A549 (cell line): ENCODE results near the gene HDC. TPM values are rescaled to one million over a fixed set of nuclear protein-coding genes. Genes with fewer than 3 reads are reported as not detected.

Experiments used
- ATAC-seq, 2 experiments: fragments of 200-7000 bp in 1 of 2; fragments of >200 bp in 1 of 2; cut with Nextera tagmentation in 1 of 2; cut with Tn5 transposase in 1 of 2; 3 replicates each; pipeline versions ENCODE4 v1.8.0 to v1.9.1; 2018 to 2020; ENCODE audit warnings: mild to moderate bottlenecking in 1 of 2, moderate library complexity in 1 of 2
- CTCF ChIA-PET: fragments of 300-600 bp; sonication (Branson Sonifier 250); formaldehyde crosslinking; extraction: SDS; loops from one replicate; lab custom pipeline; 2021; ENCODE audit warnings: antibody characterized with exemption, inconsistent platforms; lab: Yijun Ruan, JAX
- POLR2A ChIA-PET: fragments of 350-600 bp; formaldehyde crosslinking; extraction: SDS; loops from one replicate; lab custom pipeline; 2021; ENCODE audit warnings: antibody characterized with exemption, inconsistent platforms; lab: Yijun Ruan, JAX
- DNase-seq, 2 experiments: peaks; one replicate each; pipeline versions ENCODE4 v3.0.0 to v3.0.0-alpha.2; 2011 to 2016; ENCODE audit warnings: low read depth in 1 of 2, low spot score in 1 of 2
- FAIRE-seq: peaks from 2 replicates; lab custom pipeline; 2011; peaks lifted over from hg19 to GRCh38; lab: Jason Lieb, UNC
- H3K27ac ChIP-seq, 2 experiments: fragments of >200 bp; sonication (Bioruptor Twin); formaldehyde crosslinking; 3 replicates each; pipeline ENCODE4 v1.5.1; 2016 to 2017
- H3K4me1 ChIP-seq: fragments of >200 bp; sonication (Bioruptor Twin); formaldehyde crosslinking; 3 replicates; pipeline ENCODE4 v1.6.1; 2016
- H3K4me2 ChIP-seq: fragments of >200 bp; sonication (Bioruptor Twin); formaldehyde crosslinking; 3 replicates; pipeline ENCODE4 v1.6.1; 2016
- H3K4me3 ChIP-seq: fragments of >200 bp; sonication (Bioruptor Twin); formaldehyde crosslinking; 3 replicates; pipeline ENCODE4 v1.5.1; 2016
- H3K9me3 ChIP-seq: fragments of >200 bp; sonication (Bioruptor Twin); formaldehyde crosslinking; 3 replicates; pipeline ENCODE4 v1.6.1; 2016
- BCL3 ChIP-seq: fragments of >200 bp; sonication (Bioruptor Twin); formaldehyde crosslinking; IDR thresholded peaks from 3 replicates; pipeline ENCODE4 v1.6.1; 2016
- BHLHE40 ChIP-seq: IDR thresholded peaks from 2 replicates; pipeline ENCODE4 v1.6.1; 2012; ENCODE audit warnings: low read depth, low read length, inconsistent platforms
- CBX2 ChIP-seq: fragments of 200-600 bp; sonication (generic); IDR thresholded peaks from 2 replicates; pipeline ENCODE4 v1.6.1; 2016; ENCODE audit warnings: low read depth, mild to moderate bottlenecking, borderline replicate concordance
- CBX8 ChIP-seq: fragments of 200-600 bp; sonication (generic); IDR thresholded peaks from 2 replicates; pipeline ENCODE4 v1.6.1; 2016
- CHD4 ChIP-seq: fragments of 200-600 bp; sonication (generic); IDR thresholded peaks from 2 replicates; pipeline ENCODE4 v1.6.1; 2016; ENCODE audit warnings: antibody characterized with exemption, mild to moderate bottlenecking, borderline replicate concordance
- EHMT2 ChIP-seq: fragments of 200-600 bp; sonication (generic); IDR thresholded peaks from 2 replicates; pipeline ENCODE4 v1.6.1; 2016; ENCODE audit warnings: antibody characterized with exemption, low read depth, mild to moderate bottlenecking, moderate library complexity
- FOSB ChIP-seq: fragments of 250-450 bp; sonication (Bioruptor Pico); IDR thresholded peaks from 2 replicates; pipeline ENCODE4 v1.5.0; 2020; ENCODE audit warnings: mild to moderate bottlenecking, moderate library complexity
- FOSL2 ChIP-seq, 2 experiments: fragments of 450-650 bp in 1 of 2; fragments of >200 bp in 1 of 2; sonication (Bioruptor Twin) in 1 of 2; formaldehyde crosslinking; IDR thresholded peaks; 2 replicates each; pipeline versions ENCODE4 v1.5.0 to v1.6.1; 2016 to 2020; ENCODE audit warnings: mild to moderate bottlenecking in 1 of 2, moderate library complexity in 1 of 2
- HOXA7 ChIP-seq: fragments of 250-450 bp; sonication (Bioruptor Pico); IDR thresholded peaks from 2 replicates; pipeline ENCODE4 v1.5.0; 2020; ENCODE audit warnings: mild to moderate bottlenecking, moderate library complexity
- RARB ChIP-seq: fragments of 250-450 bp; sonication (Bioruptor Pico); IDR thresholded peaks from 2 replicates; pipeline ENCODE4 v1.8.0; 2021; ENCODE audit warnings: mild to moderate bottlenecking, moderate library complexity
- RCOR1 ChIP-seq: fragments of 150-350 bp; IDR thresholded peaks from 2 replicates; pipeline ENCODE4 v1.6.1; 2014; ENCODE audit warnings: antibody characterized with exemption, low read length, low read depth
- RNF2 ChIP-seq: fragments of 200-600 bp; sonication (generic); IDR thresholded peaks from 2 replicates; pipeline ENCODE4 v1.6.1; 2016; ENCODE audit warnings: low read depth, mild to moderate bottlenecking, antibody characterized with exemption, moderate library complexity, borderline replicate concordance
- SREBF2 ChIP-seq: fragments of 450-650 bp; IDR thresholded peaks from 2 replicates; pipeline ENCODE4 v1.6.1; 2014; ENCODE audit warnings: mild to moderate bottlenecking, moderate library complexity
- TP53 ChIP-seq: fragments of 250-450 bp; sonication (Bioruptor Pico); IDR thresholded peaks from 2 replicates; pipeline ENCODE4 v1.5.0; 2021; ENCODE audit warnings: mild to moderate bottlenecking, moderate library complexity
- ZC3H11A ChIP-seq: fragments of 450-650 bp; IDR thresholded peaks from 2 replicates; pipeline ENCODE4 v1.6.1; 2014; ENCODE audit warnings: antibody characterized with exemption, mild to moderate bottlenecking
- ZFP36 ChIP-seq: fragments of 450-650 bp; IDR thresholded peaks from 2 replicates; pipeline ENCODE4 v1.6.1; 2014; ENCODE audit warnings: borderline replicate concordance; ENCODE audit not compliant: partially characterized antibody
- ZSCAN20 ChIP-seq: fragments of 250-450 bp; sonication (Bioruptor Pico); IDR thresholded peaks from 2 replicates; pipeline ENCODE4 v1.8.0; 2022; ENCODE audit warnings: mild to moderate bottlenecking, moderate library complexity
- WGBS: methylation state at CpG from one replicate; pipeline ENCODE4 v1.1.6; 2017; ENCODE audit errors: missing lambda C conversion rate; 5-methylcytosine and 5-hydroxymethylcytosine counted together
- polyA plus RNA-seq, 4 experiments: library from polyadenylated mRNA; depleted of rRNA in 3 of 4; stranded (reverse); fragments of >200 nt; fragmentation: RNase III in 1 of 4; extraction: RNeasy Plus Mini Kit Qiagen cat#74134 plus additional on column Dnase treatment in 1 of 4; gene quantifications; 2 replicates in 3 of 4; 3 replicates in 1 of 4; pipeline ENCODE4 v1.2.3, GENCODE V29; 2011 to 2017
- TF ChIP-seq, protein P1 (sequence below): IDR thresholded peaks from 2 replicates; pipeline ENCODE4 v1.6.1; 2012; ENCODE audit warnings: low read depth, borderline replicate concordance
- TF ChIP-seq, protein P2 (sequence below): fragments of >200 bp; sonication (Bioruptor Twin); formaldehyde crosslinking; IDR thresholded peaks from 3 replicates; pipeline ENCODE4 v1.5.1; 2016
- TF ChIP-seq, protein P3 (sequence below): fragments of 250-450 bp; sonication (Bioruptor Pico); IDR thresholded peaks from 2 replicates; pipeline ENCODE4 v1.5.0; 2021; ENCODE audit warnings: mild to moderate bottlenecking, moderate library complexity, borderline replicate concordance

The HDC gene
- polyA plus RNA-seq, 2 of the 4 experiments (the other 2 are of a cell fraction), result 0.09 to 0.13 TPM

GRCh38 chr15:50267577-50267976 lies 2.1 kb upstream of the HDC start:
- H3K27ac ChIP-seq, result no peak overlapping the region
- no peaks in the 10 kb centered on the region for H3K9me3 ChIP-seq
- ATAC-seq (no peak), DNase-seq (no peak)
- CTCF ChIA-PET, result interaction anchor here (1.4 kb wide), 1 partner anchor 8 kb away, joined by 5 read pairs; no protein-coding TSS in a partner anchor
- no peaks in the 10 kb centered on the region for H3K4me1 ChIP-seq
- no peak overlapping the region for H3K4me3 ChIP-seq
- TF ChIP-seq FOSL2 (IDR thresholded peaks at IDR 0.05) (no peak), FOSL2 (CRISPR knock-in tag; IDR thresholded peaks at IDR 0.05) (no peak), CBX2 (no peak)
- TF ChIP-seq, protein P1, sequence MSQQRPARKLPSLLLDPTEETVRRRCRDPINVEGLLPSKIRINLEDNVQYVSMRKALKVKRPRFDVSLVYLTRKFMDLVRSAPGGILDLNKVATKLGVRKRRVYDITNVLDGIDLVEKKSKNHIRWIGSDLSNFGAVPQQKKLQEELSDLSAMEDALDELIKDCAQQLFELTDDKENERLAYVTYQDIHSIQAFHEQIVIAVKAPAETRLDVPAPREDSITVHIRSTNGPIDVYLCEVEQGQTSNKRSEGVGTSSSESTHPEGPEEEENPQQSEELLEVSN, result no peak
- TF ChIP-seq, all 56 proteins: peak for 0
- POLR2A ChIA-PET, result no interaction called here
- no peak overlapping the region for H3K4me2 ChIP-seq
- FAIRE-seq, result no peak
- 48% methylated on average over 2 of the region's 2 CpGs for WGBS

- H3K4me2 ChIP-seq, result no peak overlapping the region
- no peak overlapping the region for H3K4me3 ChIP-seq
- no peak for FAIRE-seq
- no peak for ATAC-seq
- TF ChIP-seq RARB (CRISPR knock-in tag) (no peak), RCOR1 (no peak)
- TF ChIP-seq, all 56 proteins: peak for 0
- no peak for DNase-seq
- H3K9me3 ChIP-seq, result no peaks in the 10 kb centered on the region
- H3K4me1 ChIP-seq, result peaks cover 16% of the 10 kb centered on the region
- H3K27ac ChIP-seq, result no peak overlapping the region
- WGBS, result 90% methylated on average over 4 of the region's 4 CpGs
- ChIA-PET CTCF (interaction anchor here (0.6 to 1.6 kb wide), 2 partner anchors 55 to 114 kb away, joined by 3 to 4 read pairs; no protein-coding TSS in a partner anchor), POLR2A (interaction anchor here (0.6 kb wide), 1 partner anchor 239 kb away, joined by 5 read pairs; no protein-coding TSS in a partner anchor)
These were observed 3.0 kb downstream of the HDC start for GRCh38 chr15:50262533-50262932.

GRCh38 chr15:50261981-50262380 lies 3.5 kb downstream of the HDC start:
- DNase-seq (no peak), FAIRE-seq (no peak), ATAC-seq (peak; percentile 58 to 63; a peak in 5 of 6 replicates)
- no peaks in the 10 kb centered on the region for H3K9me3 ChIP-seq
- peaks cover 21% of the 10 kb centered on the region for H3K4me1 ChIP-seq
- TF ChIP-seq ZC3H11A (no peak), CBX8 (no peak), ZSCAN20 (CRISPR knock-in tag) (no peak), ZFP36 (no peak), BCL3 (no peak), CHD4 (no peak), TP53 (CRISPR knock-in tag) (no peak), BHLHE40 (no peak), FOSB (no peak), EHMT2 (no peak), CBX2 (no peak), SREBF2 (no peak), HOXA7 (no peak), RNF2 (no peak)
- TF ChIP-seq, protein P2, sequence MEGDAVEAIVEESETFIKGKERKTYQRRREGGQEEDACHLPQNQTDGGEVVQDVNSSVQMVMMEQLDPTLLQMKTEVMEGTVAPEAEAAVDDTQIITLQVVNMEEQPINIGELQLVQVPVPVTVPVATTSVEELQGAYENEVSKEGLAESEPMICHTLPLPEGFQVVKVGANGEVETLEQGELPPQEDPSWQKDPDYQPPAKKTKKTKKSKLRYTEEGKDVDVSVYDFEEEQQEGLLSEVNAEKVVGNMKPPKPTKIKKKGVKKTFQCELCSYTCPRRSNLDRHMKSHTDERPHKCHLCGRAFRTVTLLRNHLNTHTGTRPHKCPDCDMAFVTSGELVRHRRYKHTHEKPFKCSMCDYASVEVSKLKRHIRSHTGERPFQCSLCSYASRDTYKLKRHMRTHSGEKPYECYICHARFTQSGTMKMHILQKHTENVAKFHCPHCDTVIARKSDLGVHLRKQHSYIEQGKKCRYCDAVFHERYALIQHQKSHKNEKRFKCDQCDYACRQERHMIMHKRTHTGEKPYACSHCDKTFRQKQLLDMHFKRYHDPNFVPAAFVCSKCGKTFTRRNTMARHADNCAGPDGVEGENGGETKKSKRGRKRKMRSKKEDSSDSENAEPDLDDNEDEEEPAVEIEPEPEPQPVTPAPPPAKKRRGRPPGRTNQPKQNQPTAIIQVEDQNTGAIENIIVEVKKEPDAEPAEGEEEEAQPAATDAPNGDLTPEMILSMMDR, result no peak
- TF ChIP-seq, protein P3, sequence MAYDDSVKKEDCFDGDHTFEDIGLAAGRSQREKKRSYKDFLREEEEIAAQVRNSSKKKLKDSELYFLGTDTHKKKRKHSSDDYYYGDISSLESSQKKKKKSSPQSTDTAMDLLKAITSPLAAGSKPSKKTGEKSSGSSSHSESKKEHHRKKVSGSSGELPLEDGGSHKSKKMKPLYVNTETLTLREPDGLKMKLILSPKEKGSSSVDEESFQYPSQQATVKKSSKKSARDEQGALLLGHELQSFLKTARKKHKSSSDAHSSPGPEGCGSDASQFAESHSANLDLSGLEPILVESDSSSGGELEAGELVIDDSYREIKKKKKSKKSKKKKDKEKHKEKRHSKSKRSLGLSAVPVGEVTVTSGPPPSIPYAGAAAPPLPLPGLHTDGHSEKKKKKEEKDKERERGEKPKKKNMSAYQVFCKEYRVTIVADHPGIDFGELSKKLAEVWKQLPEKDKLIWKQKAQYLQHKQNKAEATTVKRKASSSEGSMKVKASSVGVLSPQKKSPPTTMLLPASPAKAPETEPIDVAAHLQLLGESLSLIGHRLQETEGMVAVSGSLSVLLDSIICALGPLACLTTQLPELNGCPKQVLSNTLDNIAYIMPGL, result no peak
- whole genome bisulfite sequencing, result 82% methylated on average over 3 of the region's 3 CpGs
- H3K4me2 ChIP-seq, result no peak overlapping the region
- CTCF ChIA-PET, result interaction anchor here (0.6 to 1.6 kb wide), 2 partner anchors 55 to 114 kb away, joined by 3 to 4 read pairs; no protein-coding TSS in a partner anchor
- no peak overlapping the region for H3K4me3 ChIP-seq
- no peak overlapping the region for H3K27ac ChIP-seq
- POLR2A ChIA-PET, result interaction anchor here (0.6 kb wide), 1 partner anchor 239 kb away, joined by 5 read pairs; no protein-coding TSS in a partner anchor
